Stimulated activated naive CD8-positive, alpha-beta T cell treated with anti-CD3 and anti-CD28 coated beads, Interleukin-15, Interleukin-2, amounts not matched to agents 100 ng/mL and 50 ng/mL, for 24 hours (primary cell): ENCODE data around the gene NELL1.

Source experiments
- H3K27ac Mint-ChIP-seq: one replicate; pipeline ENCODE4 v1.8.0; 2021; ENCODE audit warnings: mild to moderate bottlenecking, mixed read lengths
- H3K27me3 Mint-ChIP-seq: one replicate; pipeline ENCODE4 v1.8.0; 2021; ENCODE audit warnings: mixed read lengths
- H3K36me3 Mint-ChIP-seq: one replicate; pipeline ENCODE4 v1.8.0; 2021; ENCODE audit warnings: low read depth, mixed read lengths
- H3K4me1 Mint-ChIP-seq: one replicate; pipeline ENCODE4 v1.8.0; 2021; ENCODE audit warnings: low read depth, mixed read lengths
- H3K4me3 Mint-ChIP-seq: one replicate; pipeline ENCODE4 v1.8.0; 2021; ENCODE audit warnings: mild to moderate bottlenecking, mixed read lengths
- H3K9me3 Mint-ChIP-seq: one replicate; pipeline ENCODE4 v1.8.0; 2021; ENCODE audit warnings: mixed read lengths

NELL1 gene

DNA sequence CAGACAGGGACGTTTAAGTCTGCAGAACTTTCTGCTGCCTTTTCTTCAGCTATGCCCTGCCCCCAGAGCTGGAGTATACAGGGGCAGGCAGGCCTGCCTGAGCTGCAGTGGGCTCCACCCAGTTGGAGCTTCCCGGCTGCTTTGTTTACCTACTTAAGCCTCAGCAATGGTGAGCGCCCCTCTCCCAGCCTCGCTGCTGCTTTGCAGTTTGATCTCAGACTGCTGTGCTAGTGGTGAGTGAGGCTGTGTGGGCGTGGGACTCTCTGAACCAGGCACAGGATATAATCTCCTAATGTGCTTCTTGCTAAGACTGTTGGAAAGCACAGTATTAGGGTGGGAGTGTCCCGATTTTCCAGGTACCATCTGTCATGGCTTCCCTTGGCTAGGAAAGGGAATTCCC is 38.5 kb downstream of the NELL1 start:
- peaks cover 23% of the 10 kb centered on the region for H3K9me3 Mint-ChIP-seq
- H3K36me3 Mint-ChIP-seq = no peaks in the 10 kb centered on the region
- H3K4me1 Mint-ChIP-seq = no peaks in the 10 kb centered on the region
- H3K27me3 Mint-ChIP-seq = no peaks in the 10 kb centered on the region
- no peak overlapping the region for H3K4me3 Mint-ChIP-seq
- H3K27ac Mint-ChIP-seq = no peak overlapping the region

GRCh38 chr11:20712912-20713311 is 43.5 kb downstream of the NELL1 start:
- Mint-ChIP-seq H3K4me3 (no peak overlapping the region), H3K4me1 (no peaks in the 10 kb centered on the region), H3K27me3 (no peaks in the 10 kb centered on the region), H3K27ac (no peak overlapping the region), H3K36me3 (no peaks in the 10 kb centered on the region), H3K9me3 (peaks cover 12% of the 10 kb centered on the region)

GRCh38 chr11:20715464-20715863 is 46.1 kb downstream of the NELL1 start:
- Mint-ChIP-seq H3K9me3 (peaks cover 7% of the 10 kb centered on the region), H3K36me3 (no peaks in the 10 kb centered on the region), H3K4me3 (no peak overlapping the region), H3K27me3 (no peaks in the 10 kb centered on the region), H3K27ac (no peak overlapping the region), H3K4me1 (no peaks in the 10 kb centered on the region)

GRCh38 chr11:20715931-20716330 is 46.5 kb downstream of the NELL1 start:
- Mint-ChIP-seq H3K27ac (no peak overlapping the region), H3K27me3 (no peaks in the 10 kb centered on the region), H3K4me1 (no peaks in the 10 kb centered on the region), H3K36me3 (no peaks in the 10 kb centered on the region), H3K9me3 (peaks cover 4% of the 10 kb centered on the region), H3K4me3 (no peak overlapping the region)

DNA sequence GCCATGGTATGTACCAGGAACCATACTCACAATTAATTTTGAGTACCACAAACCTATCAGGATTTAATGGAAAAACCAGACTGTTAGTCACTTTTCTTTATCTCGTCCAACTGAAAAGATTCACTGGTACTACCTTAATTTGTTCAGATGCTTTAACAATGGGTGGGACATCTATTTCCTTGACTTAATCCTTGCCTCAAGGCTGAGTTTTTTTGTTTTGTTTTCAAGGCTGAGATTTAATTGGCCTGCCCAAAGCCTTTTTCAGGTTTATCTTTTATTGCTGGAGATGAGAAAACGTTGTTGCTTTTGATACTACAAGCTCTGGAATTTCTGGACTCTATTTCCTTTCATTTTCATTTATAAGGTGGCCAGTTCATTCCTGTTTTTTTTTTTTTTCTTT is 50.4 kb downstream of the NELL1 start:
- H3K27me3 Mint-ChIP-seq = no peaks in the 10 kb centered on the region
- no peak overlapping the region for H3K27ac Mint-ChIP-seq
- H3K4me3 Mint-ChIP-seq = no peak overlapping the region
- no peaks in the 10 kb centered on the region for H3K4me1 Mint-ChIP-seq
- no peaks in the 10 kb centered on the region for H3K36me3 Mint-ChIP-seq
- H3K9me3 Mint-ChIP-seq = peaks cover 9% of the 10 kb centered on the region

- Mint-ChIP-seq H3K9me3 (peaks cover 13% of the 10 kb centered on the region), H3K36me3 (no peaks in the 10 kb centered on the region), H3K27ac (no peak overlapping the region), H3K4me1 (no peaks in the 10 kb centered on the region), H3K4me3 (no peak overlapping the region), H3K27me3 (no peaks in the 10 kb centered on the region)
Measured at GRCh38 chr11:20723366-20723765, 54.0 kb downstream of the NELL1 start.

GRCh38 chr11:20729597-20730105 is 60.3 kb downstream of the NELL1 start:
- Mint-ChIP-seq H3K9me3 (peaks cover 10% of the 10 kb centered on the region), H3K36me3 (no peaks in the 10 kb centered on the region), H3K4me3 (no peak overlapping the region), H3K27me3 (no peaks in the 10 kb centered on the region), H3K27ac (no peak overlapping the region), H3K4me1 (no peaks in the 10 kb centered on the region)

DNA sequence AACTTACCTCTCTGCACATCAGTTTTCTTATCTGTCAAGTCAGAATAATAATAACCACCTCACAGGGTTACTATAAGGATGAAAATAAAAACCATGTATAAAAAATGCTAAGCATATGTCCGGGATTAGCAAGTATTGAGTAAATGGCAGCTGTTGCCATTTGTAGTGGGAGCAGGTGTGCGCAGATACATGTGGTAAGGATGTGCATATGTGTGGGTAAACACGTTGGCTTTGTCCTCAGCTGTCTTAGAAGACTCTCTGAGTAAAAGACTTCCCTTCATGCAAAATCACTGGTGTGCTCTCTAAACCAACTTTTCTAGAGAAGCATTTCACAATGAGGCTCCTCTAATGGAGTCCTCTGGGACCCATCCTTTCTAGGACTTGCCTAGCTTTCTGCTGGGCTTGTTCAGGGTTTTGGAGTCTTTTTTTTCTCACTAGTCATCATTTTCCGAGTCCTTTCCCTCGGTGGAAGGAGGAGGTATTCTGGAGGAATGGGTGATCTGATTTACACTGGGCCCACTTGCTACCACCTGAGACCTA is 62.4 kb downstream of the NELL1 start:
- Mint-ChIP-seq H3K9me3 (peaks cover 4% of the 10 kb centered on the region), H3K27me3 (no peaks in the 10 kb centered on the region), H3K4me3 (no peak overlapping the region), H3K27ac (no peak overlapping the region), H3K4me1 (no peaks in the 10 kb centered on the region), H3K36me3 (no peaks in the 10 kb centered on the region)

DNA sequence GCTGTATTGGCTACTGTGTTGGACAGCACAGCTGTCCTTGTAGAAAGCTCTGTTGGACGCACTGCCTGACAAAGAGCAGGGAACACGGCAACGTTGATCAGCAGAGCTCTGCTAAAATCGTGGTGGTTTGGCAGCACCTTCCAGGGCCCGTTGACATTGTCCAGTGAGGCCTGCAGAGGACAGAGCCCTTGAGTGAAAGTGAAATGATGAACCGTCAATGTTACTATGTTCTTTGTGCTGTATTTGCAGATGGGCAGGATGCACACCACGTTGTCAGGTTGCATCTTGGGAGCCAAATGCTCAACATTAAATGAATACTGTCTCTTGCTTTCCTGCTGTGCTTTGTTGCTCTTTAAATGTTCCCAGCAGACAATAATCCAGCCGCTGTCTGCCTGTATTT is 69.7 kb downstream of the NELL1 start:
- H3K4me1 Mint-ChIP-seq = no peaks in the 10 kb centered on the region
- peaks cover 4% of the 10 kb centered on the region for H3K27me3 Mint-ChIP-seq
- H3K4me3 Mint-ChIP-seq = no peak overlapping the region
- H3K9me3 Mint-ChIP-seq = peaks cover 9% of the 10 kb centered on the region
- H3K27ac Mint-ChIP-seq = no peak overlapping the region
- no peaks in the 10 kb centered on the region for H3K36me3 Mint-ChIP-seq

DNA sequence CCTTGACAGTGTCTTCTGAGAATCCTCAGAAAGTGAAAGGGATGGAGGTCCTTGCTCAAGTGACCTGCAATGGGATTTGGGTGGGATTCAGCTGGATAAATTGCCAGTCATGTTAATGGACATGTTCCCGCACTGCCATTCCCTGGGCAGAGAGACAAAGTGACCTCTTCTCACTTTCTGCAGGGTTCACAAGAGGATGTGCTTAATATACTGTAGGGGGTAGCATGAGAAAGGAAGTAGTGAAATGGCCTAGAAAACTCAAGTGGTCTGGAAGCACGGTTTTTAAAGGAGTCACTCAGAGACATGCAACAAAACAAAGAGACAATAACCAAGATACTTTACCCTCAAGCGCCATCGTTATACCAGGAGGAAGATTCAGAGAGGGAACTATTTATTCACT is 70.2 kb downstream of the NELL1 start:
- Mint-ChIP-seq H3K36me3 (no peaks in the 10 kb centered on the region), H3K27ac (no peak overlapping the region), H3K4me3 (no peak overlapping the region), H3K9me3 (peaks cover 9% of the 10 kb centered on the region), H3K4me1 (no peaks in the 10 kb centered on the region), H3K27me3 (peaks cover 4% of the 10 kb centered on the region)

- H3K4me3 Mint-ChIP-seq = no peak overlapping the region
- no peaks in the 10 kb centered on the region for H3K27me3 Mint-ChIP-seq
- no peaks in the 10 kb centered on the region for H3K9me3 Mint-ChIP-seq
- no peaks in the 10 kb centered on the region for H3K36me3 Mint-ChIP-seq
- no peaks in the 10 kb centered on the region for H3K4me1 Mint-ChIP-seq
- no peak overlapping the region for H3K27ac Mint-ChIP-seq
Measured at GRCh38 chr11:20754933-20755332, 85.5 kb downstream of the NELL1 start.

DNA sequence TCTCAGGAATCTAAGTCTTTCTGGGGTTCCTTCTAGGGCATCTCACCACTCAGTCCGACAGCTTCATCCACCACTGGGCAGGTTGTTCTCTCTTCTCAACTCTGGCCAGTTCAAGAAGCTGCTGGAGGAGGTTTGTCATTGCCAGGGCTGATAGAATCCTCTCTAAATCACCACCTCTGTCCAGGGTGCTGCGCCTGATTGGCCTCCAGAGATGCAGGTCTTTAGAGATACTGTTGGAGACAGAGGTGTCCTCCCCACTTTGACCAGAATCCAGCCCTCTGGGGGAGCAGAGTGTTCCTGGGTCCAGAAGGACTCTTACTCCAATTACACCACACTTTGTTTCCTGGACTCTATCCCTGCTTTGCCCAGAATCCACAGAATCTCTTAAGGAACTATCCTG is 90.2 kb downstream of the NELL1 start:
- Mint-ChIP-seq H3K27me3 (no peaks in the 10 kb centered on the region), H3K9me3 (peaks cover 4% of the 10 kb centered on the region), H3K27ac (no peak overlapping the region), H3K4me1 (no peaks in the 10 kb centered on the region), H3K36me3 (no peaks in the 10 kb centered on the region), H3K4me3 (no peak overlapping the region)

DNA sequence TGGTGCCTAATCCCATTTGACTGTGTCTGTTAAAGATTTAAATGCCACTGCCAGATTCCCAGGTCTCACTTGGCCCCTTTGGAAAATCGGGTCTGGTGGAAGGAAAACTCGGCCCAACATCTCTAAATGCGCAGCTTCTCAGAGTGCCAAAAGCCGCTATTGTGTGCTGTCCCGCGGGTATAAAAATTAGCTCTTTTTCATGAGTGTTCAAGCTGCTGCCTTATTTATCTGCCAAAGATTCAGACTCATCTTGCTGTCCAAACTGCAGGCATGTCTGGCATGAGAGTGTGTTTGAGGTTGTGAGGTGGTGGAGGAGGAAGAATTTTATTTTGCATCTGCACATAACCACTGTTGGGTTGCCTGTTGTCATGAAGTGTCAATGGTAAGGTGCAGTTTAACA is 91.4 kb downstream of the NELL1 start:
- Mint-ChIP-seq H3K27me3 (no peaks in the 10 kb centered on the region), H3K36me3 (no peaks in the 10 kb centered on the region), H3K4me1 (no peaks in the 10 kb centered on the region), H3K9me3 (peaks cover 4% of the 10 kb centered on the region), H3K27ac (no peak overlapping the region), H3K4me3 (no peak overlapping the region)

DNA sequence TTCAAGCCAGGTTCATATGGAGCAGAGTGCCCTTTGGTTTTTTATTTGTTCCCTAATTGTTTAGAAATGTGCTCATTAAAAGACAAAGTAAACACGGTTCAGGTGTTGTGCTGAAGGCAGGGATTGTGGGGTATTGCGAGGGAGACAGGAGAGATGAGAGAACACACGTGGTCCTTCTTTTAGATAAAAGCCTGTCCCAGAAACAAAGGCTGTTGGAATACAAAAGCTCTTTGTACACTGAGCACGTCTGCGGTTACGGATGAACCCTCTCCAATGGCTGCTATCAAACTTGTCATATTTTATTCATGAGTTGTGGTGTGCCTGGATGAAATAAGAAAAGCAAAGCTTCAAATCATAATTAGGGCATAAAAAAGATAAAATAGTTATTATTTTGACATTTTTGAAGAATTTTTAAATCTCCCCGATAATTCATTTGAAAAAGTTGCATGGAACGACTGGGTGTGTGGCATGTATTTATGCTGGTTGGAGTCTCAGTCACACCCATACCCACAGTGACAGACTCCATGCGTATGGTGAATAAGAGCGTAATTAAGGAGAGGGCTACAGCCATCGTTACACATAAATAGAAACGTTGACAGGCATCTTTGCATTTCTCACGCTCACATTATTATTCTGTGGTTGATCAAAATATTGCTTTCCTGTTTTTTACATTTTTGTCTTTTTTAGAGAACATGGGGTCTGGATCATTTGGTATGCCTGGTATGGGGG is 92.9 kb downstream of the NELL1 start:
- no peaks in the 10 kb centered on the region for H3K4me1 Mint-ChIP-seq
- no peaks in the 10 kb centered on the region for H3K36me3 Mint-ChIP-seq
- peaks cover 4% of the 10 kb centered on the region for H3K9me3 Mint-ChIP-seq
- no peak overlapping the region for H3K4me3 Mint-ChIP-seq
- H3K27me3 Mint-ChIP-seq = no peaks in the 10 kb centered on the region
- H3K27ac Mint-ChIP-seq = no peak overlapping the region

DNA sequence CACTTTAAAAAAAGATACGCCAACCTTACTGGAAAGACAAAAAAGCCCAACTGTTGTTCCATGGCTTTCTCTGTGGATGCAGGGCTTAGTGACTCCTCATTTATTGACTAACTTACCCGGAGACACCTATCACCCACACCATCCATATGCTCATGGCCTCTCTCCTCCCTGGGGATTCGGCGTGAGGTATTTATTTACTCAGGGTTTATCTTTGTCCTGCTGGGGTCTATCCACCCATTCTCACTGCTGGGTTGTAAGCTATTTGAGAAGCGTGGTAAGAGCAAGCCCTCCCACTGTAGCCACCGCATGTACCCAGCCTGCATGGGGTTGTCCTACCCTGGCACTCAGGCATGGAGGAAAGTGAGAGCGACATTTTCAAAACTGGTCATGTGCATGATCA is 93.6 kb downstream of the NELL1 start:
- Mint-ChIP-seq H3K4me3 (no peak overlapping the region), H3K27me3 (no peaks in the 10 kb centered on the region), H3K4me1 (no peaks in the 10 kb centered on the region), H3K27ac (no peak overlapping the region), H3K9me3 (peaks cover 4% of the 10 kb centered on the region), H3K36me3 (no peaks in the 10 kb centered on the region)

GRCh38 chr11:20770414-20770946 is 101.1 kb downstream of the NELL1 start:
- no peaks in the 10 kb centered on the region for H3K4me1 Mint-ChIP-seq
- H3K36me3 Mint-ChIP-seq = no peaks in the 10 kb centered on the region
- H3K4me3 Mint-ChIP-seq = no peak overlapping the region
- no peak overlapping the region for H3K27ac Mint-ChIP-seq
- no peaks in the 10 kb centered on the region for H3K27me3 Mint-ChIP-seq
- no peaks in the 10 kb centered on the region for H3K9me3 Mint-ChIP-seq
